Ectodermal cell (in vitro differentiated cells): Measurements from ENCODE around the gene UQCC2.

Source experiments
- H3K27ac ChIP-seq: 2 replicates; pipeline ENCODE4 v1.7.0; 2013; ENCODE audit warnings: mild to moderate bottlenecking, low read depth, low read length; ENCODE audit not compliant: insufficient read depth, poor library complexity, severe bottlenecking
- H3K27me3 ChIP-seq: 2 replicates; pipeline ENCODE4 v1.7.0; 2013; ENCODE audit warnings: mild to moderate bottlenecking, low read length; ENCODE audit not compliant: insufficient read depth, control insufficient read depth, poor library complexity, severe bottlenecking
- H3K36me3 ChIP-seq: one replicate; pipeline ENCODE4 v1.7.0; 2013; ENCODE audit warnings: low read length; ENCODE audit not compliant: control insufficient read depth, insufficient read depth
- H3K4me1 ChIP-seq: one replicate; pipeline ENCODE4 v1.7.0; 2013; ENCODE audit warnings: low read length; ENCODE audit not compliant: control insufficient read depth, insufficient read depth
- H3K4me3 ChIP-seq: 2 replicates; pipeline ENCODE4 v1.7.0; 2013; ENCODE audit warnings: low read depth, low read length, control low read depth; ENCODE audit not compliant: insufficient read depth
- H3K9me3 ChIP-seq: 2 replicates; pipeline ENCODE4 v1.7.0; 2013; ENCODE audit warnings: mild to moderate bottlenecking, low read length, moderate library complexity; ENCODE audit not compliant: control insufficient read depth
- WGBS, 2 experiments: methylation state at CpG; one replicate each; pipeline ENCODE4 v1.1.7; 2013; ENCODE audit warnings: missing lambda C conversion rate in 2 of 2; 5-methylcytosine and 5-hydroxymethylcytosine counted together

UQCC2 gene

GRCh38 chr6:33708516-33709204 lies 2.8 kb downstream of the UQCC2 start:
- Histone ChIP-seq H3K27me3 (no peaks in the 10 kb centered on the region), H3K9me3 (no peaks in the 10 kb centered on the region), H3K4me3 (no peak overlapping the region), H3K36me3 (peaks cover 20% of the 10 kb centered on the region), H3K4me1 (peaks cover 11% of the 10 kb centered on the region), H3K27ac (no peak overlapping the region)
- WGBS, 2 experiments = 96 to 97% methylated on average over 10 of the region's 10 CpGs

DNA sequence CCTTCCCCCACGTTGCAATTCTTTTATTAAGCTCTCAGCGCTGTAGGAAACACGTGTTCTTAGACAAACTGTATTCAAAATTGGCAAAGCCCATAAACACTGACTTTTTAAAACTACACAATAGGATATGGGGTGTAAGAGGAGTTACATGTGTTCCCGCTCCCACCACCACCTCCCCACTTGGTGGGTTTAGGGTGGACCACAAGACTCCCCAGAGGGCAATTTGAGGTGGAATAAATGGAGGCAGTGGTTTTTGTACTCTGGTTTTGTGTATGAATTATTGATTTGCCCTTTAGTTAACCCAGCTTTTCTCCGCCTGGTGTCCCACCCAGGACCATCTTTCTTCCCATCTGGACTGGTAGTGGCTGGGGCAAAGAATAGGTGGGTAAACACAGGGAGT lies 3.7 kb downstream of the UQCC2 start:
- Histone ChIP-seq H3K36me3 (peaks cover 20% of the 10 kb centered on the region), H3K4me3 (no peak overlapping the region), H3K27ac (no peak overlapping the region), H3K4me1 (peaks cover 11% of the 10 kb centered on the region), H3K27me3 (no peaks in the 10 kb centered on the region), H3K9me3 (no peaks in the 10 kb centered on the region)
- WGBS, 2 experiments = 95 to 99% methylated on average over 4 of the region's 5 CpGs

- Histone ChIP-seq H3K4me1 (peaks cover 11% of the 10 kb centered on the region), H3K27ac (no peak overlapping the region), H3K27me3 (no peaks in the 10 kb centered on the region), H3K9me3 (no peaks in the 10 kb centered on the region), H3K4me3 (no peak overlapping the region), H3K36me3 (peaks cover 20% of the 10 kb centered on the region)
- WGBS, 2 experiments = 91% methylated on average over 16 of the region's 16 CpGs
Observed at GRCh38 chr6:33705955-33706725, 5.4 kb downstream of the UQCC2 start.

DNA sequence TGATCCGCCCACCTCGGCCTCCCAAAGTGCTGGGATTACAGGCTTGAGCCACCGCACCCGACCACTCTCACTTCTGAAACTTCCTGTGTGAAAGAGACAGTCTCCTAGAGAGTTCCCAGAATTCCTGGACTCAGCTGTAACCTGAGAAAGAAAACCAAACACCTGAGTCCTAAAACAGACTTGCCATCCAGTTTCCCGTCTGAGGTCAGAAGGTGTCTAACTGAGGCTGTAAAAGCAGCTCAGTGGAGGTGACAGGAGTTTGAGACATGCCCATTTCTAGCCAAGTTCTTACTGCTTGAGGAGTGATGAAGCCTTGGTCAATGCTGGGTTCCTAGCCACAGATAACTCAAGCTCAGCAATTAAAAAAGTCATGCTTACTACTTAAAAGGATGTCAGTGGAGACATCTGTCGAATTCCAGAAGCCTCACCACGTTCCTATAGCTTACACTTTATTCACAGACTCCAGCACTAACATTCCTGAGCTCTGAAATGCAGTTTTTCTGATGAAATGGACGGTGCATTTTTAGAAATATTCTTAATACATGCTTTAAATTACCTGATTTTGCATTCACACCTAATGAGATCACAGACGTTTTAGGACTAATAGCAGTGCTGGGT lies 6.1 kb downstream of the UQCC2 start:
- H3K36me3 ChIP-seq = peaks cover 23% of the 10 kb centered on the region
- no peak overlapping the region for H3K27ac ChIP-seq
- WGBS, 2 experiments = 90% methylated on average over 9 of the region's 9 CpGs
- H3K9me3 ChIP-seq = no peaks in the 10 kb centered on the region
- H3K4me1 ChIP-seq = peaks cover 4% of the 10 kb centered on the region
- no peaks in the 10 kb centered on the region for H3K27me3 ChIP-seq
- H3K4me3 ChIP-seq = no peak overlapping the region

DNA sequence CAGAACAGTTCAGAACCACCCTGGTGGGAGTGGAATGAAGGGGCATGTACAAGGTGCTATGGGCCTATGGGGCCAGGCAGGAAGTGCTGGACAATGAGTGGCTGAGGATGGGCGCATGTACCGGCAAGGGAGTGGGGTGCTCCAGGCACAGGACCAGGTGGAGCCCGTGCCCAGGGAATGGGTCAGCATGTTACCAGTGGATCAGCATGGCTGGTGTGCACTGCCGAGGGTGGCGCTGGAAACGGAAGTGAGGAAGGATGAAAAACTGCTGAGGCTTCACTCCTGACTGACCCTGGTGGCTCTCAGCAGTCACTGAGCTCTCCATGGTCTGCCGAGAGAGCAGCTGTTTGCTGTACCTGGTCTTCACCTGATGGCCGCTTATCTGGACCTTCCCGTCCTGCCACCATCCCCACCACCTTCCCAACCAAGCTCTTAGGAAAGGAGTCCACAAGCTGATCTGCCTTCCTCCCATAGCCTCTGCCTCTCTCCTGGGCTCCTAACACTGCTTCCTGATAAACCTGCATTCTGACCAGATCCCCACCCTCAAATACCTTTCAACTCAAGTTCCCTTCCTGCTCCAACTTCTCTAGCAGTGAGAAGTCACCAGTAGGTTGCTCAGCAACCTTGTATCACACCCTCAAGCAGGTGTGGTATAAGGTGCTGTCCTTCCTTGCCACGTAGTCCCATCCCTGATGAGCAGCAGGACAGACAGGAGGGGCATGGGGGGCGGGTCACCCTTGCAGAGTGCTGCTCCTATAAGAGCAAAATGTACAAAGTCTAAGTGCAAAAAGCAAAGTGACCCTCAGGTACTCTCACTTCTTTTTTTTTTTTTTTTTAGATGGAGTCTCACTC lies 7.1 kb downstream of the UQCC2 start:
- Histone ChIP-seq H3K4me1 (peaks cover 3% of the 10 kb centered on the region), H3K9me3 (no peaks in the 10 kb centered on the region), H3K27me3 (no peaks in the 10 kb centered on the region), H3K27ac (no peak overlapping the region), H3K4me3 (no peak overlapping the region), H3K36me3 (peaks cover 24% of the 10 kb centered on the region)
- 89% methylated on average over 11 of the region's 11 CpGs for WGBS, 2 experiments

GRCh38 chr6:33702345-33702977 lies 9.0 kb downstream of the UQCC2 start:
- H3K4me3 ChIP-seq = no peak overlapping the region
- H3K27me3 ChIP-seq = no peaks in the 10 kb centered on the region
- no peak overlapping the region for H3K27ac ChIP-seq
- peaks cover 12% of the 10 kb centered on the region for H3K36me3 ChIP-seq
- 90 to 92% methylated on average over 1 of the region's 1 CpG for WGBS, 2 experiments
- peaks cover 3% of the 10 kb centered on the region for H3K4me1 ChIP-seq
- no peaks in the 10 kb centered on the region for H3K9me3 ChIP-seq

GRCh38 chr6:33700391-33701050 lies 11.0 kb downstream of the UQCC2 start:
- no peak overlapping the region for H3K4me3 ChIP-seq
- H3K27me3 ChIP-seq = no peaks in the 10 kb centered on the region
- H3K4me1 ChIP-seq = peaks cover 3% of the 10 kb centered on the region
- no peaks in the 10 kb centered on the region for H3K9me3 ChIP-seq
- H3K27ac ChIP-seq = no peak overlapping the region
- WGBS, 2 experiments = 30 to 44% methylated on average over 8 to 10 of the region's 10 CpGs
- H3K36me3 ChIP-seq = peaks cover 17% of the 10 kb centered on the region

DNA sequence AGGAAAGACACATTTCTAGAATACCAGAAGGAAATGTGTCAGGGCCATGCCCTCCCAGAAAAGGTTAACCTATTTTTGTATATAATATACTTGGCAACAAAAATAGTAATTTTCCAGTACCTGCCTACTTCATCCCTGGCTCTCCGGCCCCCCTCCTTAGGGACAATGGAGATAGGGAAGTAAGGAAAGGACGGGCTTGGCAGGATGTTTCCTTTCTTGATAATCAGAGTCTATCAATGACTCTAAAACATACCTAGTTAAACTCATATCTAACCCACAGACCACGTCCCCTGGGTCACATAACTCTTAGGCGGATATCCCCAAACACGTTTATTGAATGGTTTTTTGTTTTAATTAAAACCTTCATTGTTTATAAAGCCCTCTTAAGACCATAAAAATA lies 11.8 kb downstream of the UQCC2 start:
- Histone ChIP-seq H3K9me3 (no peaks in the 10 kb centered on the region), H3K4me1 (peaks cover 3% of the 10 kb centered on the region), H3K27me3 (no peaks in the 10 kb centered on the region), H3K4me3 (no peak overlapping the region), H3K36me3 (peaks cover 17% of the 10 kb centered on the region), H3K27ac (no peak overlapping the region)
- 88 to 98% methylated on average over 4 to 5 of the region's 5 CpGs for WGBS, 2 experiments

GRCh38 chr6:33699131-33699530 lies 12.4 kb downstream of the UQCC2 start:
- no peaks in the 10 kb centered on the region for H3K27me3 ChIP-seq
- H3K9me3 ChIP-seq = no peaks in the 10 kb centered on the region
- no peak overlapping the region for H3K4me3 ChIP-seq
- peaks cover 7% of the 10 kb centered on the region for H3K4me1 ChIP-seq
- H3K27ac ChIP-seq = no peak overlapping the region
- 94 to 96% methylated on average over 7 to 8 of the region's 8 CpGs for WGBS, 2 experiments
- H3K36me3 ChIP-seq = peaks cover 14% of the 10 kb centered on the region
